Kidney (tissue), 14 donors: ENCODE data around the gene IFI44L. TPM values are rescaled to one million over a fixed set of nuclear protein-coding genes. Genes with fewer than 3 reads are reported as not detected.
A peak's percentile ranks its signal among the peaks of the same experiment; 100 is the strongest.

ENCODE experiments used
- DNase-seq, 5 donors: peaks; one replicate each; pipeline ENCODE4 v3.0.0-alpha.2; 2013 to 2020
- FAIRE-seq: peaks from 2 replicates; lab custom pipeline; 2012; peaks lifted over from hg19 to GRCh38; lab: Jason Lieb, UNC
- H3K27ac ChIP-seq, 2 donors: one replicate each; pipeline ENCODE4 v1.7.0; 2013; ENCODE audit warnings: low read depth in 2 of 2, low read length in 2 of 2, inconsistent platforms in 1 of 2
- H3K27me3 ChIP-seq: one replicate; pipeline ENCODE4 v1.7.1; 2013; ENCODE audit warnings: low read length, inconsistent platforms; ENCODE audit not compliant: control insufficient read depth, insufficient read depth
- H3K36me3 ChIP-seq, 3 donors: one replicate each; pipeline versions ENCODE4 v1.7.0 to v1.7.1; 2013; ENCODE audit warnings: low read length in 3 of 3, control low read depth in 1 of 3, inconsistent platforms in 1 of 3; ENCODE audit not compliant: insufficient read depth in 3 of 3, control insufficient read depth in 2 of 3
- H3K4me1 ChIP-seq, 3 donors: one replicate each; pipeline versions ENCODE4 v1.7.0 to v1.7.1; 2013; ENCODE audit warnings: low read length in 3 of 3, inconsistent platforms in 1 of 3, low read depth in 1 of 3; ENCODE audit not compliant: control insufficient read depth in 2 of 3, insufficient read depth in 2 of 3
- H3K4me3 ChIP-seq, 3 donors: one replicate each; pipeline versions ENCODE4 v1.7.0 to v1.8.1; 2013; ENCODE audit warnings: low read length in 3 of 3, control low read depth in 1 of 3, inconsistent platforms in 1 of 3
- H3K9ac ChIP-seq, 3 donors: one replicate each; pipeline versions ENCODE4 v1.7.0 to v1.7.1; 2013; ENCODE audit warnings: low read length in 3 of 3, control low read depth in 1 of 3, inconsistent platforms in 1 of 3
- H3K9me3 ChIP-seq, 3 donors: one replicate each; pipeline versions ENCODE4 v1.7.0 to v1.7.1; 2013; ENCODE audit warnings: low read length in 3 of 3, control low read depth in 1 of 3, inconsistent platforms in 1 of 3; ENCODE audit not compliant: control insufficient read depth in 2 of 3, insufficient read depth in 1 of 3
- CTCF ChIP-seq: IDR thresholded peaks from 3 replicates; pipeline ENCODE4 v1.5.1; 2012; ENCODE audit warnings: mild to moderate bottlenecking, moderate library complexity, borderline replicate concordance; ENCODE audit not compliant: insufficient read depth; ENCODE audit errors: extremely low read depth
- intact Hi-C: fragments of 100-400 bp; cut with DNase I; formaldehyde crosslinking; loops from one replicate; pipeline ENCODE4 v1.11.1; 2022
- polyA plus RNA-seq: library from polyadenylated mRNA; stranded (reverse); fragments of 350-450 nt; fragmentation: Illumina TruSeq; extraction: RNeasy Lipid Tissue Mini Kit (QIAGEN cat#74804); gene quantifications from one replicate; pipeline ENCODE4 v1.2.3, GENCODE V29; 2014; ENCODE audit warnings: low read depth, low replicate concordance; ENCODE audit not compliant: insufficient read depth
- total RNA-seq: library from RNA; stranded (reverse); fragmentation: NEBNext Ultra II Directional; extraction: Animal tissue kit (Norgen Biotek cat#: 25700); gene quantifications from one replicate; pipeline ENCODE4 v1.2.1, GENCODE V29; 2021
- donor health status: control.
- donor health status: control.
- donor health status: control.
- donor health status: control.
- donor health status: control.
- donor health status: DM: yes; HTN: yes; CAD: no.
- donor health status: Normal renal cell carcinoma (clear cell type).

The IFI44L gene
- total and polyA plus RNA-seq, 2 donors from 2014 or later, result 5.7 to 20.6 TPM

- DNase-seq, result peak in 1 of 5 donors; percentile 27
- no peak for FAIRE-seq
- Histone ChIP-seq H3K4me1 (no peaks in the 10 kb centered on the region), H3K27ac (no peak overlapping the region), H3K36me3 (no peaks in the 10 kb centered on the region), H3K27me3 (no peaks in the 10 kb centered on the region), H3K9ac (no peak overlapping the region), H3K4me3 (no peak overlapping the region), H3K9me3 (no peaks in the 10 kb centered on the region)
- TF ChIP-seq CTCF, result no peak
- intact Hi-C loops, result loop anchor here (10.0 kb wide), 1 partner anchor 538 kb away; no protein-coding TSS in a partner anchor
Observed at GRCh38 chr1:78673120-78673519, 52.9 kb downstream of the IFI44L start.

- intact Hi-C loops, result loop anchor here (10.0 kb wide), 1 partner anchor 542 kb away; no protein-coding TSS in a partner anchor
- peak; percentile 73 for TF ChIP-seq CTCF
- no peaks in the 10 kb centered on the region for H3K27me3 ChIP-seq
- FAIRE-seq, result peak; percentile 98
- H3K9ac ChIP-seq, result no peak overlapping the region
- peak in 3 of 5 donors; percentile 32 to 83 (median 70) for DNase-seq
- H3K4me1 ChIP-seq, result no peaks in the 10 kb centered on the region
- no peaks in the 10 kb centered on the region for H3K9me3 ChIP-seq
- H3K27ac ChIP-seq, result no peak overlapping the region
- no peak overlapping the region for H3K4me3 ChIP-seq
- no peaks in the 10 kb centered on the region for H3K36me3 ChIP-seq
Observed at GRCh38 chr1:78676347-78676982, 56.2 kb downstream of the IFI44L start.

GRCh38 chr1:78676993-78677392 lies 56.7 kb downstream of the IFI44L start:
- H3K27me3 ChIP-seq, result no peaks in the 10 kb centered on the region
- FAIRE-seq (no peak), DNase-seq (no peak)
- H3K27ac ChIP-seq, result no peak overlapping the region
- no peak for TF ChIP-seq CTCF
- no peaks in the 10 kb centered on the region for H3K36me3 ChIP-seq
- H3K4me1 ChIP-seq, result no peaks in the 10 kb centered on the region
- no peak overlapping the region for H3K9ac ChIP-seq
- H3K9me3 ChIP-seq, result no peaks in the 10 kb centered on the region
- H3K4me3 ChIP-seq, result no peak overlapping the region
- intact Hi-C loops, result loop anchor here (10.0 kb wide), 1 partner anchor 542 kb away; no protein-coding TSS in a partner anchor
